Dermis blood vessel endothelial cell (primary cell): ENCODE results near the gene FAM151A. TPM values are rescaled to one million over a fixed set of nuclear protein-coding genes. Genes with fewer than 3 reads are reported as not detected.
"Not testable (repeated sequence)": the region's sequence is repeated elsewhere in the genome, so short reads cannot be mapped to it uniquely, and the experiment has no call there.

Source experiments
- DNase-seq: peaks from one replicate; pipeline ENCODE4 v3.0.0; 2010
- total RNA-seq: library from RNA; depleted of rRNA; stranded (reverse); fragments of >200 nt; gene quantifications from 2 replicates; pipeline ENCODE4 v1.2.3, GENCODE V29; 2014

Gene FAM151A
- total RNA-seq, 1 donor from 2014 or later: not detected

GRCh38 chr1:54636461-54637446 is 13.4 kb upstream of the FAM151A start:
- DNase-seq: not testable (repeated sequence)

DNA sequence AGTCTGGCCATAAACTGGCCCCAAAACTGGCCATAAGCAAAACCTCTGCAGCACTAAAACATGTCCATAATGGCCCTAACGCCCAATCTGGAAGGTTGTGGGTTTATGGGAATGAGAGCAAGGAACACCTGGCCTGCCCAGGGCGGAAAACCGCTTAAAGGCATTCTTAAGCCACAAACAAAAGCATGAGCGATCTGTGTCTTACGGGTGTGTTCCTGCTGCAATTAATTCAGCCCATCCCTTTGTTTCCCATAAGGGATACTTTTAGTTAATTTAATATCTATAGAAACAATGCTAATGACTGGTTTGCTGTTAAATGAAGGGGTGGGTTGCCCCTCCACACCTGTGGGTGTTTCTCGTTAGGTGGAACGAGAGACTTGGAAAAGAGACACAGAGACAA is 12.5 kb upstream of the FAM151A start:
- not testable (repeated sequence) for DNase-seq

- DNase-seq: no peak
Observed at GRCh38 chr1:54627196-54627595, 3.9 kb upstream of the FAM151A start.

- DNase-seq: no peak
Observed at GRCh38 chr1:54624466-54625464, 1.4 kb upstream of the FAM151A start.

GRCh38 chr1:54619749-54620148 is 3.6 kb downstream of the FAM151A start:
- DNase-seq: no peak

DNA sequence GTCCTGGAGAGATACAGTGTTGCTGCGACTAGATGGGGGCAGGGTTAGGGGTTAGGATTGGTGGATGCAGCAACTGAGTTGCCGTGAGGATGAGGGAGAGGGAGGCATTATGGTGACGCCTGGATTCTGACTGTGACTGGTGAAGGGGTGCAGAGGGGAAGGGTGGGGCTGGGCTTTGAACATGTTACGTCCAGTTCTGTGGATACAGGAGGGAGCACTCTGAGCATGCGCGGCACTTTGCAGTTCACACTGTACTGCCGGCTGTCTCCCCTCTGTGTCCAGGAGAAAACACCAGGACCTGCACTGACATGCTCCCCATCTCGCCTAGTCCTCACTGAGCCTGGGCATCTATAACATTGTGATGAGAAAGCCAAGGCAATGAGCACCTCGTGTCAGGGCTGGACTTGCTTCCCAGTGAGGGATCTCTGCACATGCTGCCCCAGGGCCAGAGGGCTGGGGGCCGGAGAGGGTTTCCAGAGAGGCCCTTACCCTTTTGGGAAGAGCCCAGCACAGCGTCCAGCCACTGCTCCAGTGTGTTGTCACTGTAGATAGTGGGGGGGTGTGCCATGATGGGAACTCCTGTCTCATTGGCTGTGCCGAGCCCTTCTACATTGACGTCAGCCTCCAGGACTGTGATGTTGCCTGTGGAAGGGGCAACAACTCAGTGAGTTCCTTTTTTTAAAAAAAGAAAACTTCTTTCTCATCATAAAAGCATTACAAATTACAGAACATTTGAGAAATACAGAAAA is 7.6 kb downstream of the FAM151A start:
- no peak for DNase-seq

DNA sequence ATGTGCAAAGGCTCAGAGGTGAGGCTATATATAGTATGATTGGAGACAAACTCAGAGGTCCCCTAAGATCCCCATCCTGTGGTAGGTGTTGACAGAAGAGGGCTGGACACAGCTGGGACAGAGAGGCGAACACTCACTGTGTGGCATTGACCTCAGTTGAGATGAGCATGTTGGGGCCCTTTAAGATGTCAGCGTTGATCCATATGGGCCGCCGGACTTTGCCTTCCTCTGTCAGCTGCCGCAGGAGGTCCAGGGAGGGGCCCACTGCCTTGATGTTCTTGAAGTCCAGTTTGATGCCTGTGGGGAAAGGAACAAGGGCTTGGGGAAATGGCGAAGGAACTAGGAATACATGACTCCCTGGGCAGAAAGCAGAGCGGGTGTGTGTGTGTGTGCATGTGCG is 8.8 kb downstream of the FAM151A start:
- no peak for DNase-seq

DNA sequence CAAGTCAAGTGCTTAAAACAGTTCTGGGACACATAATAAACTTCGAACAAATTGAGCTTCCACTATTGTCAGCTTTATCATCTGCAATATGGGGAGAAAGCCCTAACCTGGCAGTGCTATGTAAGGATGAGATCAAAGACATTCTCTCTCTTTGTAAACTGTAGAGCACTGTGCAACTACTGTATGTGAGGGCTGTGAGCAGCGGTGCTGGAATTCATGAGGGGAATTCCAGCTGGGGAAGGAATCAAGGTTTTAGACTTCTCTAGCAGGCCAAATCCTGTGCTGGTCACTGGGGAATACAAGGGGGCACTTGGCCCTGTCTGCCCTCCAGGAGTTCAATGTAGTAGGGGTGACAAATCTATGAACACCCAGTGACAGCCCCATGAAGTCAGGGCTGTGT is 9.3 kb downstream of the FAM151A start:
- no peak for DNase-seq

GRCh38 chr1:54611621-54612020 is 11.7 kb downstream of the FAM151A start:
- no peak for DNase-seq

DNA sequence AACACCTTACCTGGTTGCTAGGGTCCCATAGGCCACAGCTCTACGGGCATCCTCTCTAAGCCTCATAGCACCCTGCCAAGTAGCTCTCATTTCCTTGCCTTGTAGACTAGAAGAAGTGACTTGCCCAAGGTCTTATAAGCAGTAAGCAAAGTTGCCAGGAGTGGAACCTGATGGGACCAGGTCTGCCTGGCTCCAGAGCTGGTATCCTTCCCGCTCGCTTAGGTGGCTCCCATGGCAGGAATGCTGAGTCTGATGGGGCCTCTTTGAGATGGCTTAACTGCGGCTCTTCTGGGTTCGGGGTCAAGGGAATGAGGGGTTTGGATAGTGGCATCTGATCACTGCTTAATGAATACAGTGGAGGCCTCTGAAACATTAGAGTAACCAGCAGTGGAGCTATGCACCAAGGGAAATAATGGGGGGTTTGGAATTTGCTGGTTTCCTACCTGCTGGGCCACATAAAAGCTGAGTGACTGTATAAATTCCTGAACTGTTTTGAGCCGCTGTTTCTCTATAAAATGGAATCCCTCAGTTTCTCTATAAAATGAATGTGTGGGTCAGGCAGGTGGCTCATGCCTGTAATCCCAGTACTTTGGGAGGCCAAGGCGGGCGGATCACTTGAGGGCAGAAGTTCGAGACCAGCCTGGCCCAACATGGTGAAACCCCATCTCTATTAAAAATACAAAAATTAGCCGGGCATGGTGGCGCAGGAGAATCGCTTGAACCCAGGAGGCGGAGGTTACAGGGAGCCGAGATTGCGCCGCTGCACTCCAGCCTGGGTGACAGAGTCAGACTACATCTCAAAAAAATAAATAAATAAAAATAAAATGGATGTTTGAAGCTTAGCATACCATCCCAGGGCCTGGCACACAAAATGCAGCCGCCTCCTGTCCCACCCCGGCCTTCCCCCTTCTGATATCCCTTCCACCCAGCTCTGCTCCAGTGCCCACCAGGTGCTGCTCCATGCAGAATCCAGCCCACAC is 12.4 kb downstream of the FAM151A start:
- no peak for DNase-seq

- no peak for DNase-seq
Observed at GRCh38 chr1:54610048-54610447, 13.3 kb downstream of the FAM151A start.

DNA sequence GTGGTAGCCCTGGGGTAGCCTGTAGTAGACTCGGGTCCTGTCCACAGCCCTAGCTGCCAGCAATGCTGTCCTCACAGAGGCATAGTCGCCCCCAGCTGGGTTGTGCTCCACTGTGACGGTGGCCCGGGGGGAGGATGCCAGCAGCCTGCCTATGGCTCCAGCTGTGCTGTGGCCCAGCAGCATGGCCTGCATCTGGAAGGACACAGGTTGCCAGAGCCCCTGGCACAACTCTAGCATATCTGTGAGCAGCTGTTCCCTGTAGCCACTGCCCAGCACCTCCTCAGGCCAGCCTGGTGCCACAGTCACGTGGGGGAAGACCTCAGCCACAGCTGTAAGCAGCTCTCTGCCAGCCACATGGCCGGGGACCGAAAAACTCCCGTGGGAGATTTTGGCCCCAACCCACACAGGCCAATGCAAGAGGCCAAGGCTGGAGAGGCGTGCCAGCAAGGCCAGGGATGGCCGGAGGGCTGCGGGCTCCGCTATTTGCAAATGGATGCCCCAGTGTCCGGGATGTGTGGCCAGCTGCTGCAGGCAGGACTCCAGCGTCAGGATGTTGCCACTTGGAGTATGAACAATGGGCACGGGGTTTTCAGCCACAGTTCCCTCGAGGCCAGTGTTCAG is 13.9 kb downstream of the FAM151A start:
- no peak for DNase-seq

- DNase-seq: no peak
Observed at GRCh38 chr1:54608566-54609230, 14.6 kb downstream of the FAM151A start.

DNA sequence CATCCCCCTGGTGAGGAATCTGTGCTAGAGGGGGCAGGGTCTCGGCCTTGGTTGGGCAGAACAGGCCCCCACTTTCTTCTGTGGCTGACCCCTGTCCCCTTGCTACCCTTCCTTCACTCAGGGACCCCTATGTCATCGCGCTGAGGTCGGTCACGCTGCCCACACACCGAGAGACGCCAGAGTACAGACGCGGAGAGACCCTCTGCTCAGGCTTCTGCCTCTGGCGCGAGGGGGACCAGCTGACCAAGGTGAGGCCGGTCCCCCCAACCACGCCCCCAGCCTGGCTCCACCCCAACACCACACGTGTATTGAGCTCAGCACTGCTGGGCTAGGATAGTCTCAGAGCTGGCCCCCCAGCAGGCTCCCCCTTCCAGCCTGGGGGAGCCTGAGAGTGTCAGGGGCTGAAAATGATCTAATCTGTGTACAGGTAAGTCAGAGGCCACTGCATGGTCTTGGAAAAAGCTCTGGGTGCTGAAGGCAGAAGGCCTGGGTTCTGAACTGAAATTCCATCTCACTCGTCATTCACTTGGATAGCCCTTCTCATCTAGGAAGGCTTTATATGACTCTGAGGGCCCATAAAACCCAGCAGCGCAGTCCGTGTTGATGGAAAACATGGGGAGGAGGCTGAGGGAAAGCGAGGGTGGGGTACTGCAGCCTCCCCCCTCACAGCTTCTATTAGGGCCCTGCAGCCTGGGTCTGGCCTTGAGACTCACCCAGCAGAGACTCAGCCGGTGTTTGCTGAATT is 15.3 kb downstream of the FAM151A start:
- DNase-seq: no peak

DNA sequence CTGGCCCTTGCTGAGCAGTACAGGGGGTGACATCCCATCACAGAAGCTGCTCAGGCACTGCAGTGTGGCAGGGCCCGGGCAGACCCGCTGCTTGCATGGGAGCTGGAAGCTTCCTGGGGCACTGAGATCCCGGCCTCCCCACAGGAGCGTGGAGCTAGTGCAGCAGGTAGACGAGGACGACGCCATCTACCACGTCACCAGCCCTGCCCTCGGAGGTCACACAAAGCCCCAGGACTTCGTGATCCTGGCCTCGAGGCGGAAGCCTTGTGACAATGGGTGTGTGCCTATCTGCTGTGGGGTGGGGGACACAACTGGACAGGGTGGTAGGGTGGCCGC is 16.4 kb downstream of the FAM151A start:
- DNase-seq: no peak

DNA sequence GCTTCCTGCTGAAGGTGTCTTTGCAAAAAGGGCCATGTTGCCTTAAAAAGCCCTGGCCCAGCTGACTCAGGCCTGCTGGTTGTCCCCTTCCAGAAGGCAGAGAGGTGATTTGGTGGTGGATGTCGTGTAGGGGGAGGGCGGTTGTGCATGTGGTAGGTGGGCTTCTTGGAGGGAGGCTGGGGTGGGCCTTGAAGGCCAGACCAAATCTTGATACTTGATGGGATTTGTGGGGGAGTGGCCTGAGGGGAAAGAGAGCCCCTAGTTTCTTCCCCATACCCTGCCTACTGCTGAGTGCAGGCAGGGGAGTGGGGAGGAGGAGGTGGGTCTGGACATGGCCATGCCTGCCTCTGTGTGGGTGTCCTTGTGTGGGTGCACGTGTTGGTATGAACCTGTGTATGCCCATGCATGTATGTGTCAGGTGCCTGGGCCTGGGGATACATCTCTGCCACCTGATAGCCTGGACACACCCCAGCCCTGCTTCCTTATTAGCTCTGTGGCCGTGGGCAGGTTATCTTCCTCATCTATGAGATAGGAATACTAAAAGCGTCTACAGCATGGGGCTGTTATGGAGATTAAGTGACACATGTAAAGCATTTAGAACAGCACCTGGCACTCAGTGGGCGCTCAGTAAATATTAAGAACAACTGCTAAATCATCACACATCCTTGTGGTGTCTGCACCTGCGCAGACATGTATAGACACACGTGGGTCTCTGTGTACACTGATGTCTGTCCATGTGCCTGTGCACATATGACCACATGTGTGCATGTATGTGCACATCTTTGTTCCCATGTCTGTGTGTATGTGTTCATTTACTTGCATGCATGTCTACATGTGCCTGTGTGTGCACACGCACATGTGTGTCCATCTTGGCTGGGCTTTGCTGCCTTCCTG is 17.0 kb downstream of the FAM151A start:
- no peak for DNase-seq

DNA sequence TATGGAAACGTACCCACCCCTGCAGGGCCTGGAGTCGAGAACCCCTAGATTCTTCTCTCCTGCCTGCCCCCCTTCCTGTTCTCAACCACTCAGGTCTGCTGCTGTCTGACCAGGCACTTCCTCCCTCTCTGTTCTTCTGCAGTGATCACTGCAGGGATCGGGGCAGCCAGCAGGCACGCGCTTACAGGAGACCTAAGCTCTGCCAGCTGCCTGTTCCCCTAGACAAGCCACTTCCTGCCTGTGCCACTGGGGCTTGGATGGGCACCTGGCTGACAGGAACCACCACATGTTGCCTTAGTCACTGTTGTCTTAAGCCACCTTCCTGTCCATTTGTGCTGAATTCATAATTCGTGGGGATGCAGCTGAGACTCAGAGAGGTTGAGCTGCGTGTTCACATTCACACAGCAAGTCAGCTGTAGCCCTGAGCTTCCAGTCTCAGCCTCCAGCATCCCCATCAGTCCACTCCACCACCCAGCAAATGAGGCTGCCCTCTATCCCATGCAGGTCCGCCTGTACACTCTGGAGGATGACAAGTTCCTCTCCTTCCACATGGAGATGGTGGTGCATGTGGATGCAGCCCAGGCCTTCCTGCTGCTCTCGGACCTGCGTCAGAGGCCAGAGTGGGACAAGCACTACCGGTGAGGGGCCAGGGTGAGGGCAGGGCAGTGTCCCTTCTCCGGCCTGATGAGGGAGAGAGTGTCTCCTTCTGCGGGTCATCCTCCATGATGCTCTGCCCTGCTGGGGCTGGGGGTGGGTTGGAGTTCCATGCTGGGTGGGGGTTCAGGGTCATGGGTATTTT is 18.6 kb downstream of the FAM151A start:
- peak; percentile 54 for DNase-seq

DNA sequence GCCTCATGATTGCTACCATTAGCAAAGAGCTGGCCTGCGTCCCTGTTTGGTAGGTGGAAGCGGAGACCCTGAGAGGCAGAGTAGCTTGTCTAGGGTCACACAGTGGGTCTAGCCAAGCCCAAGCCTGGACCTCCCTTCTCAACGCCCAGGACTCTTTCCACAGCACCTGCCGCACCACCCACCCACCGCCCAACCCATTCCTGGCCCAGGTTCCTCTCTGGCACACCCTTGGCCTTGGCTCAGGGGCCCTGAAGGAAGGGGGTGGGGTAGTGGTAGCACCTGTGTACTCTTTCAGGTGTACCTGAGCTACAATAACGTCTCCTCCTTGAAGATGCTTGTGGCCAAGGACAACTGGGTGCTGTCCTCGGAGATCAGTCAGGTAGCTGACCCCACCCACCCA is 19.3 kb downstream of the FAM151A start:
- no peak for DNase-seq
